Kidney (tissue), 14 donors: ENCODE data around the gene BTBD1. TPM values are rescaled to one million over a fixed set of nuclear protein-coding genes. Genes with fewer than 3 reads are reported as not detected.

Experiments used
- DNase-seq, 5 donors: peaks; one replicate each; pipeline ENCODE4 v3.0.0-alpha.2; 2013 to 2020
- FAIRE-seq: peaks from 2 replicates; lab custom pipeline; 2012; peaks lifted over from hg19 to GRCh38; lab: Jason Lieb, UNC
- H3K27ac ChIP-seq, 2 donors: one replicate each; pipeline ENCODE4 v1.7.0; 2013; ENCODE audit warnings: low read depth in 2 of 2, low read length in 2 of 2, inconsistent platforms in 1 of 2
- H3K27me3 ChIP-seq: one replicate; pipeline ENCODE4 v1.7.1; 2013; ENCODE audit warnings: low read length, inconsistent platforms; ENCODE audit not compliant: control insufficient read depth, insufficient read depth
- H3K36me3 ChIP-seq, 3 donors: one replicate each; pipeline versions ENCODE4 v1.7.0 to v1.7.1; 2013; ENCODE audit warnings: low read length in 3 of 3, control low read depth in 1 of 3, inconsistent platforms in 1 of 3; ENCODE audit not compliant: insufficient read depth in 3 of 3, control insufficient read depth in 2 of 3
- H3K4me1 ChIP-seq, 3 donors: one replicate each; pipeline versions ENCODE4 v1.7.0 to v1.7.1; 2013; ENCODE audit warnings: low read length in 3 of 3, inconsistent platforms in 1 of 3, low read depth in 1 of 3; ENCODE audit not compliant: control insufficient read depth in 2 of 3, insufficient read depth in 2 of 3
- H3K4me3 ChIP-seq, 3 donors: one replicate each; pipeline versions ENCODE4 v1.7.0 to v1.8.1; 2013; ENCODE audit warnings: low read length in 3 of 3, control low read depth in 1 of 3, inconsistent platforms in 1 of 3
- H3K9ac ChIP-seq, 3 donors: one replicate each; pipeline versions ENCODE4 v1.7.0 to v1.7.1; 2013; ENCODE audit warnings: low read length in 3 of 3, control low read depth in 1 of 3, inconsistent platforms in 1 of 3
- H3K9me3 ChIP-seq, 3 donors: one replicate each; pipeline versions ENCODE4 v1.7.0 to v1.7.1; 2013; ENCODE audit warnings: low read length in 3 of 3, control low read depth in 1 of 3, inconsistent platforms in 1 of 3; ENCODE audit not compliant: control insufficient read depth in 2 of 3, insufficient read depth in 1 of 3
- CTCF ChIP-seq: IDR thresholded peaks from 3 replicates; pipeline ENCODE4 v1.5.1; 2012; ENCODE audit warnings: mild to moderate bottlenecking, moderate library complexity, borderline replicate concordance; ENCODE audit not compliant: insufficient read depth; ENCODE audit errors: extremely low read depth
- intact Hi-C: fragments of 100-400 bp; cut with DNase I; formaldehyde crosslinking; loops from one replicate; pipeline ENCODE4 v1.11.1; 2022
- polyA plus RNA-seq: library from polyadenylated mRNA; stranded (reverse); fragments of 350-450 nt; fragmentation: Illumina TruSeq; extraction: RNeasy Lipid Tissue Mini Kit (QIAGEN cat#74804); gene quantifications from one replicate; pipeline ENCODE4 v1.2.3, GENCODE V29; 2014; ENCODE audit warnings: low read depth, low replicate concordance; ENCODE audit not compliant: insufficient read depth
- total RNA-seq: library from RNA; stranded (reverse); fragmentation: NEBNext Ultra II Directional; extraction: Animal tissue kit (Norgen Biotek cat#: 25700); gene quantifications from one replicate; pipeline ENCODE4 v1.2.1, GENCODE V29; 2021
- donor health status: control.
- donor health status: control.
- donor health status: control.
- donor health status: control.
- donor health status: control.
- donor health status: DM: yes; HTN: yes; CAD: no.
- donor health status: Normal renal cell carcinoma (clear cell type).

The BTBD1 gene
- total and polyA plus RNA-seq, 2 donors from 2014 or later, result 29.1 to 52.0 TPM

DNA sequence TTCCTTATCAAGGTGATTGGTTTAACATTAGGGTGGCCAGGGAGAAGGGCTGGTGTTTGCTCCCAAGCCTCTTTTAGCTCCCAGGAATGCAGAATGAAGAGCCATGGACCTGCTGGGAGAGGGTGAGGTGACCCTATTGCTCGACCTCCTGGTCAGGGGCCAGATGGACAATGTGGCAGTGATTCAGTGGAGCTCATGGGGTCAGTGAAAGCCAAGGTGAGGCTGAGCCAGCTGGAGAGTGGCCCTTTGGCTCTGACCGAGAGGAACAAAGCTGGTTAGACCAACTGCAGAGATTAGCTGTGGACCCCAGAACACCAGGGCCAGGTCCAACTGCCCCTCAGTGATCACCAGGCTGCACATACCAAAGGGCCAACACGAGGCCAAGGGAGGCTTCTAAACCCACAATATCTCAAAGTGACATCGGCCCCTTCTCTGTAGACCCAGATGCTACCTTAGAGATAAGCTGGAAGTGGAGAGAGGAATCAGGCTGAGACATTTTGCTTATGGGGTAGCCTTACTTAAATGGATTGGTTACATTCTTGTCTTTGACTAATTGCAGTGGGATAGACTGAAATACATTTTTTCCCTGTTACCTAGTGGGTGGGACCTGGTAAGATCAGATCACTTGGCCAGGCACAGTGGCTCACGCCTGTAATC lies 15.8 kb upstream of the BTBD1 start:
- TF ChIP-seq CTCF, result no peak
- H3K36me3 ChIP-seq, result no peaks in the 10 kb centered on the region
- no peak overlapping the region for H3K9ac ChIP-seq
- H3K9me3 ChIP-seq, result no peaks in the 10 kb centered on the region
- no peak overlapping the region for H3K27ac ChIP-seq
- H3K4me1 ChIP-seq, result no peaks in the 10 kb centered on the region
- intact Hi-C loops, result no loop called here
- FAIRE-seq (no peak), DNase-seq (no peak)
- H3K27me3 ChIP-seq, result no peaks in the 10 kb centered on the region
- H3K4me3 ChIP-seq, result no peak overlapping the region

DNA sequence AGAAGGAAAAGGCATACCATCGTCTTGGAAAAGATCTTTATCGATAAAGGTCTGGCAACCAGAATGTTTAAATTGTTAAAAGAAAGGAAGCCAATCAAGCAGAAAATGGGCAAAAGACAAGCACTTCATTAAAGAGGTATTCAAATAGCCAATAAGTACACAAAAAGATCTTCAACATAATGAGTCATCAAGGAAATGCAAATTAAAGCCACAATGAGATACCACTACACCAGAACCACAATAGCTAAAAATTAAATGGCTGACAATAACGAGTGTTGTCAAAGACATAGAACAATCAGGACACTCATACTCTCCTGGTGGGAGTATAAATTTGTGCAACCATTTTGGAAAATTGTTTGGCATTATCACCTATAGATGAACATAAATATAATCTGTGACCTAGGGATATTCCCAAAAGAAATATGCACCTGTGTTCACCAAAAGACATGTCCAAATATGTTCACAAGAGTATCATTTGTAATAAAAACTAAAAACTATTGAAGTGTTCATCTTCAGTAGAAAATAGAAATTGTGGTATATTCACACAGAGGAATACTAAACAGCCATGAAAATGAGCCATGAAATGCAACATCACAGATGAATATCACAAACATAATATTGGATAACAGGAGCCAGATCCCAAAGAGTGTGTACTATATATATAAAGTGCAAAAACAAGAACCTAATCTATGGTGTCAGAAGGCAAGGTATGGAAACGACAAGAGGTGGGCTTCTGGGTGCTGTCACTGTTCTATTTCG lies 14.4 kb upstream of the BTBD1 start:
- Histone ChIP-seq H3K36me3 (no peaks in the 10 kb centered on the region), H3K27ac (no peak overlapping the region), H3K9me3 (no peaks in the 10 kb centered on the region), H3K4me3 (no peak overlapping the region), H3K9ac (no peak overlapping the region), H3K4me1 (no peaks in the 10 kb centered on the region), H3K27me3 (no peaks in the 10 kb centered on the region)
- intact Hi-C loops, result no loop called here
- DNase-seq, result no peak
- TF ChIP-seq CTCF, result no peak
- no peak for FAIRE-seq

- Histone ChIP-seq H3K27ac (no peak overlapping the region), H3K4me3 (no peak overlapping the region), H3K27me3 (no peaks in the 10 kb centered on the region), H3K4me1 (no peaks in the 10 kb centered on the region), H3K9ac (no peak overlapping the region), H3K36me3 (no peaks in the 10 kb centered on the region), H3K9me3 (peaks cover 0 to 5% (median 0%) of the 10 kb centered on the region in 3 donors)
- no peak for TF ChIP-seq CTCF
- no peak for FAIRE-seq
- no peak for DNase-seq
- intact Hi-C loops, result no loop called here
These were observed 11.7 kb upstream of the BTBD1 start for GRCh38 chr15:83078712-83079111.
